ES-I3 (cell line): ENCODE results near the gene CSRP1.
"Not testable (repeated sequence)": the region's sequence is repeated elsewhere in the genome, so short reads cannot be mapped to it uniquely, and the experiment has no call there.

Experiments
- H3K36me3 ChIP-seq: 2 replicates; pipeline ENCODE4 v1.6.1; 2013; ENCODE audit warnings: mild to moderate bottlenecking, low read length, control low read depth, moderate library complexity; ENCODE audit not compliant: insufficient read depth
- H3K4me1 ChIP-seq: 2 replicates; pipeline ENCODE4 v1.6.1; 2013; ENCODE audit warnings: mild to moderate bottlenecking, control low read depth, low read length; ENCODE audit not compliant: insufficient read depth
- H3K9ac ChIP-seq: 2 replicates; pipeline ENCODE4 v1.6.1; 2013; ENCODE audit warnings: low read depth, mild to moderate bottlenecking, low read length, moderate library complexity
- H3K9me3 ChIP-seq: 2 replicates; pipeline ENCODE4 v1.6.1; 2013; ENCODE audit warnings: mild to moderate bottlenecking, low read length, moderate library complexity; ENCODE audit not compliant: control insufficient read depth, insufficient read depth

Gene CSRP1

DNA sequence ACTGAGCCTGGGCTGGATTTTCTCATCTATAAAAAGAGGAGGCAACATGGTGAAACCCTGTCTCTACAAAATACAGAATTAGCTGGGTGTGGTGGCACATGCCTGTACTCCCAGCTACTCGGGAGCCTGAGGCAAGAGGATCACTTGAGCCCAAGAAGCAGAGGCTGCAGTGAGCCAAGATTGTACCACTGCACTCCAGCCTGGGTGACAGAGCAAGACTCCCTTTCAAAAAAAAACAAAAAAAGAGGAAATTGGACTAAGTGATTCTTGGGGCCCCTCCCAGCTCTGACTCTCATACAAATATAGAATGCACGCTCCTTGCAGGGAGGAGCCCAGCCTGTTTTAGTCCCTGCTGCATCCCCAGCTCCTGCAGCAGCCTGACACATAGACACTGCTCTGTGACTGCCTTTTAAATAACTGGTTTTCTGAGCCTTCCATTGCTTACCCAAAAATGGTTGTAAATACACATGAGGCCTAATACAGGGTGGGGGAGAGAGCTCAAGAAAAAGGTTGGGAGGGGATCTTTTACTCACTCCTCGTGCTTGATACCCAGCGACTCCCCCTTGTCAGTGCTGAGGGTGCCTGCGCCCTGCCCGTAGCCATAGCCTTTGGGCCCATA is 17.2 kb downstream of the CSRP1 start:
- no peaks in the 10 kb centered on the region; the same call in 1 of the 2 replicates for H3K36me3 ChIP-seq
- no peak overlapping the region for H3K9ac ChIP-seq

DNA sequence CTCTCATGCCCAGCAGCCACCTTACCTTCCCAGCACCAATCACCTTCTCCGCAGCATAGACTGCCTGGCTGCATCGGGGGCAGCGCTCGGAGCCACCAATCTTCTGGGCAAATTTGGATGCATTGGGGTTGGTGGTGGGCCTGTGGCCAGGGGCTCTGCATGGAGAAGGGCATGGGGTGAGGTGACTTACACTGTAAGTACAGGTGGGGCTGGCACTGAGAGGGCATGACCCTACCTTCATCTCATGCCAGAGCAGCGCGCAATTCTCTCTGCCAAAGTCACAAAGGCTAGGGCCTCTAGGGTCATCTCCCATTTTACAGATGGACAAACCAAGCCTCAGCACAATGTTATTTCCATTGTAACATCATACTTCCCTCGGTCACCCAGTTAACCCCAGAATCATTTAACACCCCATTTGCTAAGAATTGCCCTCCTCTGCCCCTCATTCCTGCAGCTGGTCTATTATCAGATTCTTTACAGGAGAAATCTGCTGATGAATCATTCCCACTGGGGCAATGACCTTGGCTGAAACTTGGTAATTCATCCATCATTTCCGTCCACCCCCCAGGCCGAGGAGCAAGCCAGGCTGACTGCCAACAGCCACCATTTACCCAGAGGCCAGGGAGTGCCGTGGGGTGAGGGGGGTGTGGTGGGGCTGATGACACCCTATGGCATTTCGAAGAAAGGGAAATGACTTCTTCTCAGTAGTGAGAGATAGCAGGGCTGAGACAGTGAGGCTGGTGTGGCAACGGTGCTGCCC is 17.9 kb downstream of the CSRP1 start:
- Histone ChIP-seq H3K9ac (no peak overlapping the region), H3K9me3 (no peaks in the 10 kb centered on the region), H3K36me3 (no peaks in the 10 kb centered on the region; the same call in 1 of the 2 replicates), H3K4me1 (no peaks in the 10 kb centered on the region)

More for the DNA sequence above, 17.2 kb downstream of the CSRP1 start:
- Histone ChIP-seq H3K4me1 (no peaks in the 10 kb centered on the region), H3K9me3 (no peaks in the 10 kb centered on the region)

DNA sequence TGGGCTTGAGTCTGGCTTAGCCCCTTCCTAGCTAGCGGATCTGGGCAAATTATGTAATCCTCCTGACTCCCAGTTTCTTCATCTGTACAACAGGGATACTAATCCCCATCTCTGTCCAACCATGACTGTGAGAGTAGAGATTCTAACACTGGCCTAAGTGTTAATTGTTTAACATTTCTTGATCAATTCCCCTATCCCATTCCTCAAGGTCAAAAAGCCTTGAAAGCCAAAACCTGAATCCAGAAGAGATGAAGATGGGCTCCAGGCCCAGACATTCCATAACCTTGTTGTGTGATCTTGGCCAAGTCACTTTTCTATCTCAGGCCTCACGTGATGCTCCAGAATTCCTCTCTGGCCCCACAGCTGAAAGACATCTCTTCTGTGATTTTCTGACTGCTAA is 19.2 kb downstream of the CSRP1 start:
- no peaks in the 10 kb centered on the region; the same call in 1 of the 2 replicates for H3K36me3 ChIP-seq
- no peak overlapping the region for H3K9ac ChIP-seq
- H3K4me1 ChIP-seq: no peaks in the 10 kb centered on the region
- no peaks in the 10 kb centered on the region for H3K9me3 ChIP-seq

DNA sequence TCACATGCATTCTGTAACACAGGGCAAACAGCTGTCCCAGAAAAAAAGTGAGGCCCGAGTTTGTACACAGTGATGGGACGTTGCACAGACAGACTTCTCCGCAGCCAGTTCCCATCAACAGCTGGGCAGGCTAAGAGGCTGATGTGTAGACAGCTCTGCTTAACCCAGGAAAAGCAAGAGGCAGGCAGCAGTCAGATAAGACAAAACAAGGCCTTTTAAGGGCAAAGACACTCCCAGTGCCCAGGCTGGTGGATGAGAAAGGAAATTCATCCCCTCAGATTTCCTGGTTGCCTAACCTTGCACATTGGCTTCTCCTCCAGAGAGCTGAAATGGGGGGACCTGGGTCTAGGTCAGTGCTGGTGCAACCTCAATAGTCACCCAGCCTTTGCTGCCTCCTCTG is 20.7 kb downstream of the CSRP1 start:
- no peaks in the 10 kb centered on the region; the same call in 1 of the 2 replicates for H3K36me3 ChIP-seq
- H3K4me1 ChIP-seq: no peaks in the 10 kb centered on the region
- H3K9me3 ChIP-seq: no peaks in the 10 kb centered on the region
- H3K9ac ChIP-seq: no peak overlapping the region

DNA sequence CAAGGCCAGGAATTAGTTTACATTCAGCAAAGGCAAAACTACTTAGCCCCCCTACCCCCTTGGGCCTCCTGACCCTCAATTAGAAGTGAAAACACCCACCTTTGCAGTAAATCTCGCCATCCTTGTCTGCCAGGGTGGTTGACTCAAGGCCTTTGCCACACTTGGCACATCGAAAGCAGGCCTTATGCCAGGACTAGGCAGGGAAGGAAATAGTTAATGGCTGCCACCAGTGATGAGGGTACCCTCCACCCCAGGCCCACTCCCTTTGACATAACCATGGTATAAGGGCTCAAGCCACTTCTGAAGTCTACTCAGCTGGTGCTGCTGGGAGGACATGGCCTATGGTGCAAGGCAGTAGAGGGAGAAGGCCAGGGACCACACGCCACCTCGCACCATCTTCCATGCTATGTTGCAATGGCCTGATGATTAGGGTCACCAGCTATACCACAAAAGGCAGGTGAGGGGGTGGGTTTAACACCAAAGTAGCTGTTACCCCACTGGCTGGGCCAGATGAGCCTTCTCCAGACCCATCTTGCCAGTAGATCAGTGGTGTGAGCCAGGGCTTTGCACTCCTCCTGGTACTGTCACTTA is 21.6 kb downstream of the CSRP1 start:
- H3K36me3 ChIP-seq: no peaks in the 10 kb centered on the region; the same call in 1 of the 2 replicates

DNA sequence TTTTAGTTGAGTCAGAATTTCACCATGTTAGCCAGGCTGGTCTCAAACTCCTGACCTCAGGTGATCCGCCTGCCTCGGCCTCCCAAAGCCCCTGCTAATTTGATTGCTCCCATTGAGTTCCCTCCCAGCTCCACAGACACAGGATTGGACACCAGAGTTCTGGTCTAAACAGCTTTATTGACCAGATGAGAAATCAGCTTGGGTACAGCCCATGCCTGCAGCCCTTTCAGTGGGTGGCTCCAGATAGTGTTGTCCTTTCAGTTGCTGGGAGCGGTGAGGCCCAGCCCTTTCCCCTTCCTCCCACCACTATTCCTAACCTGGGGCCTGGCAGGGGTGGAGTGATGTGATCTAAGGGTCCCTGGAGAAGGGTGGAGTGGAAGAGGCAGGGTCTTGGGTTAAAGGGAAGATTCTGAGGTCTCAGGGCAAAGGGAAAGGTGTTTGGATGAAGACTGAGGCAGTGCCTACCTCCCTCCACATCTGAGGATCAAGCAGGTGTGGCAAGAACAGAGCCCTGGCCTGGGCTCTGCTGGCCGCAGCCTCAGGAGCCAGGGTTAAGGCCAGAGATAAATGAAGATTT is 23.5 kb downstream of the CSRP1 start:
- Histone ChIP-seq H3K9ac (no peak overlapping the region), H3K36me3 (no peaks in the 10 kb centered on the region; the same call in 1 of the 2 replicates), H3K4me1 (0 out of 2 replicates have a peak, but pooled peaks cover 7% of the 10 kb centered on the region), H3K9me3 (no peaks in the 10 kb centered on the region)

More for the DNA sequence above, 21.6 kb downstream of the CSRP1 start:
- Histone ChIP-seq H3K9ac (no peak overlapping the region), H3K9me3 (no peaks in the 10 kb centered on the region), H3K4me1 (no peaks in the 10 kb centered on the region)

DNA sequence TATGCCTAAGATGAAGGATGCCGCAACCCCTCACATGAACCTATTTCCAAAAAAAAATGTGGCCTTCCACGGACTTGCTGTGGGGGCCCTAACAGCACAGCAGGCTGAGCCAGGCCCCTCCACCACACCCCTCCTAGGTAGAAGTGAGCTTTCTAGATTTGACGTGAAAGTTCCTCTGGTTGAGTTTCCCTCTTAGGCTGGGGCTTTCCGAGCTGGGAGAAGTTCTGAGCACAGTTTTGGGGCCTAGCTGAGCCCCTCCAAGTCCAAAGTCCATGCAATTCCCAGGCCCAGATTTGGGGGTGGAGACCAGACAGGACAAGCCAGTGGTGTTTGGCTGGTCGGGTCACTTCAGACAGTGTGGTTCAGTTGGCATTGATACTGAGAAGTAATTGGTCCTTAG is 24.2 kb downstream of the CSRP1 start:
- Histone ChIP-seq H3K9me3 (no peaks in the 10 kb centered on the region), H3K4me1 (0 out of 2 replicates have a peak, but pooled peaks cover 7% of the 10 kb centered on the region), H3K36me3 (no peaks in the 10 kb centered on the region; the same call in 1 of the 2 replicates), H3K9ac (no peak overlapping the region)

DNA sequence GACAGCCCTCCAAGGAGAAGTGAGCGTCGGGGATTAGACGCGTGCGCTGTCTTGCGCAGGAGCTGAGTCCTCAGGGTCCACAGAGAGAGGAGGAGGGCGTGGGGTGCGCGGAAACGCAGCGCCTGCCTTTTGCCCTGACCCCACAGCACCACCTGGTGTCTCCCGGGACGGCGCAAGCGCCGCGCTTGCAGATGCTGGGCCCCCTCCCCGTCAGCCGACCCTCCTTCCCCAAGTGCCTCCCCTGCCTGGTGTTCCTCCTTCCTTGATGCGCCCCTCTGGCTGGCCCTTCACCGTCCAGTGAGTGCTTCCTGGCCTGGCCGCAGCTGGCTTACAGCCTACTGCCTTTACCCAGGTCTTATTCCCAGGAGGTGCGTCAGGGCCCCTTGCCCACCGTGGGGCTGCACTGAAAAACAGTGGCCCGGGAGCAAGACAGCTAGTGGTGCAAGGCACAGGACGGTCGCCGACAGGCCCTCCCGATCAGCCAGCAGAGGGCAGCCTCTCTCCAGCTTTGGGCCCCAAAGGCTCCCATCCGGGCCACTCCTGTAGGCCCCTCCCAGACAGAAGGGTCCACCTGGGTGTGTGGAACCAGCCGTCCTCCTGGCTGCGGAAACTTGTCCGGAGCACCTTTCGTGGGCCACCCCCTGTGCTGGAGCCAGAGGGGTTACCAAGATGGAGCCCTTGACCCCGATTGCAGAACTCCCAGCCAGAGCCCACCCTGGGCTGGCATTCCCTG is 25.0 kb downstream of the CSRP1 start:
- Histone ChIP-seq H3K9ac (peak overlapping the region; percentile 47), H3K36me3 (no peaks in the 10 kb centered on the region; the same call in 1 of the 2 replicates), H3K4me1 (0 out of 2 replicates have a peak, but pooled peaks cover 7% of the 10 kb centered on the region), H3K9me3 (no peaks in the 10 kb centered on the region)

DNA sequence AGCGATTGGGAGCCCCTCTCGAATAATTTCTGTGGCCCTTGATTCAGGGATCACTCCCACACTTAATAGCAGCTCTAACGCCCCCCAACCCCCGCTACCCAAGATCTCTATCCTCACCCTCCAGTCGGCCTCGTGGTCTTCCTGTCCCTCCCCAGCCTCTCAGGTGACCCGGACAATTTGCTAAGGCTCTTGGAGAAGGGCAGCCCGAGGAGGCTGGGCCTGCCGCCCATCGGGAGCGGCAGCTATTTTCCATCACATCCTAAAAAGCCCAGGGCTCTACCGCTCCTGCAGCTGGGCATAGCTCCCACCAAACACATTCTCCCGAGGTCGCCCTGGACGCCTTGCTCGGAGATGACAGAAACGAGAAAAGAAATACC is 25.9 kb downstream of the CSRP1 start:
- no peaks in the 10 kb centered on the region for H3K9me3 ChIP-seq
- H3K4me1 ChIP-seq: 0 out of 2 replicates have a peak, but pooled peaks cover 7% of the 10 kb centered on the region
- peak overlapping the region; percentile 47 for H3K9ac ChIP-seq
- H3K36me3 ChIP-seq: no peaks in the 10 kb centered on the region; the same call in 1 of the 2 replicates

DNA sequence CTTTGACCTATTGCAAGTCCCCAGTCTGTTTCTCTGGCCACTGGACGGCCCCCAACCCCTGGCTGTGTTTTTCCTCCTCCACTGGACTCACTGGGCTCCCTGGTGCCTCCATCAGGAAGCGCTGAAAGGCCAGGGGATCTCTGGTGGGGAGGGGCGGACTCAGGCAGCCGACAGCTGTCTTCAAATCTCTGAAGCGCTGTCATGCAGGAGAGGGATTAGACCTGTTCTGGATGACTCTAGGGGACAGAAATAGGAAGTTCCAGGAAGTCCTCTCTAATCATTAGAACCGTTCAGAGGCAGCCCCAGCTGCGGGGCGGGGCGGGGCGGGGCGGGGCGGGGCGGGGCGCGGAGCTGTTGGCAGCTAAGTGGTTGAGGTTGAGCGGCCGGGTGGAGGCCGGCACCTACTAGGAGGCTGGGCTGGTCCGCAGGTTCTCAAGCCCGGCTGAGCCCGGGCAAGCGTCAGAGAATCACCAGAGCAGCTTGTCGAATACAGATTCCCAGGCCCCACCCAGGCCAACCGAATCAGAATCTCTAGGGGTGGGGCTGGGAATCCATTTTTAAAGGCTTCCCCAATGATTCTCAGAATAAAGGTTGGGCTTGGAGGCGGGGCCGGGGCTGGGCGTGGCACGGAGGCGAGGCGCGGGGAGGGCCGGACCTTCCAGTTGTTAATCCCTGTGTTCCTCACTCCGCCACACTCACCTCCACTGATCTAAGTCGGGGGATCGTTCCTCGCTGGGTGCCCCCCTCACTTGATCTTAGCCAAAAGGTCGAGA is 26.5 kb downstream of the CSRP1 start:
- H3K9ac ChIP-seq: peak overlapping the region; percentile 47
- 0 out of 2 replicates have a peak, but pooled peaks cover 7% of the 10 kb centered on the region for H3K4me1 ChIP-seq
- H3K36me3 ChIP-seq: no peaks in the 10 kb centered on the region
- H3K9me3 ChIP-seq: no peaks in the 10 kb centered on the region

DNA sequence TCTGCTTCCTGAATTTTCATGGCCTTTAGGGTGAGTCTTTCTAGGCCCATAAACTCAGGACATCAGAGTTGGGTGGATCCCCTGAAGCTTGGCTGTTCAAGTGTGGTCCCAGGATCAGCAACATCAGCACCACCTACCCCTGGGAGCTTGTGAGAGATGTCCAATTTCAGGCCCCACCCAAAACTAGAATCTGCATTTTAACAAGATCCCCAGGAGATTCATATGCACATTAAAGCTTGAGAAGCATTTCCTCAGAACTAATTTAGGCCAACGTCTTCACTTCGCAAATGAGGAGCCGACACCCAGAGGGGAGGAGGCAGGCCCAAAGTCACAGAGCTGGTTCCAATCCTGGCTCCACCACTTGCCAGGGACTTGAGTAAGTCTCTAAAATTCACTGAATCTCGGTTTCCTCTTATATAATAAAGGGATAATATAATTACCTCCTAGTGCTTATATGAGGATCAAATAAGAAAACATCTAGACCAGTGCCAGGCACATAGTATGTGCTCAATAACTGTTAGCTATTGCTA is 27.7 kb downstream of the CSRP1 start:
- H3K4me1 ChIP-seq: 0 out of 2 replicates have a peak, but pooled peaks cover 7% of the 10 kb centered on the region
- no peaks in the 10 kb centered on the region for H3K36me3 ChIP-seq
- H3K9me3 ChIP-seq: no peaks in the 10 kb centered on the region
- no peak overlapping the region for H3K9ac ChIP-seq

DNA sequence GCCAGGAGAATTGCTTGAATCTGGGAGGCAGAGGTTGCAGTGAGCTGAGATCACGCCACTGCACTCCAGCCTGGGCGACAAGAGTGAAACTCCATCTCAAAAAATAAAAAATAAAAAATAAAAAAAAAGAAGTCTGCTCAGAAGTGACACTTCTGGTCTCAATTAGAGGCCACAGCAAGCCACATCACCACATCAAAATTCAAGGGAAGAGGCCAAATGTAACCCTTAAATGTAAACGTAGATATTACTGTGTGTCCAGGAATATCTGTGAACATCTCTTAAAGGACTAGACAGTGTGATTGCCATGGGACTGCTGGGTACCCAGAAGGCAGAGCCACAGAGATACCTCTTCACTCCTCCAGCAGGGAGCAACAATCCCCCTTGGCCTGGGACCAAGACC is 28.3 kb downstream of the CSRP1 start:
- not testable (repeated sequence) for H3K9ac ChIP-seq, H3K9me3 ChIP-seq, H3K36me3 ChIP-seq, H3K4me1 ChIP-seq

DNA sequence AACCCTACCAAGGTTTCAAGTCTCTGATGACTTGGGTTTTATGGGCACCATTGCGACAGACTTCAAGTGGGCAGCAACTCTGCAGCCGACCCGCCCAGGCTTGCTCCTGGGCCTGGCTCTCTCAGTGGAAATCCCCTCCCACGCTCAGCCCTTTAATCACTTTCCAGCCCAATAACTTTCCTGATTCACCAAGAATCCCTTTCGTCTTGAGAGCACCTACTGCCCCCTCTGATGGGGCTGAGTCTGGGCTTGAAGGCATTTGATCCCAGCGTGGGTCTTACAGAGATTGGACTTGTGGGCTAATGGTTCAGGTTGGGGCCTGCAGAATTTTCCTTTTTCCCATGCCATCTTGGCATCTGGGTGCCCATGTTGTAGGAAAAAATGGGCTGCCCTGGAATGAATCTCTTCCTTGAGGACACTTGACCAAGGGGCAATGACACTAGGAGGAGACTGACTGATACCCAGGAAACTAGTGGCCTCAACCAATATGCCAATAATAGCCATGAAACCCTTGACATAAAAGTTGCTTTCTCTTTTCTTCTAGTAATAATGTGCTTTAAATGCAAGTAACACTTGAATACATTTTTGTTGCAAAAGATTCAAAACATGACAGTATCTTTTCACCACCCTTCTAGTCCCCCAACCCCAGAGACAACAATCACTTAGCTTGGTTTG is 30.1 kb downstream of the CSRP1 start:
- Histone ChIP-seq H3K4me1 (0 out of 2 replicates have a peak, but pooled peaks cover 7% of the 10 kb centered on the region), H3K9ac (no peak overlapping the region), H3K9me3 (no peaks in the 10 kb centered on the region), H3K36me3 (no peaks in the 10 kb centered on the region)
